ENCODE results near the gene OR1C1.
"Not testable (repeated sequence)": the region's sequence is repeated elsewhere in the genome, so short reads cannot be mapped to it uniquely, and the experiment has no call there.

The OR1C1 gene, protein sequence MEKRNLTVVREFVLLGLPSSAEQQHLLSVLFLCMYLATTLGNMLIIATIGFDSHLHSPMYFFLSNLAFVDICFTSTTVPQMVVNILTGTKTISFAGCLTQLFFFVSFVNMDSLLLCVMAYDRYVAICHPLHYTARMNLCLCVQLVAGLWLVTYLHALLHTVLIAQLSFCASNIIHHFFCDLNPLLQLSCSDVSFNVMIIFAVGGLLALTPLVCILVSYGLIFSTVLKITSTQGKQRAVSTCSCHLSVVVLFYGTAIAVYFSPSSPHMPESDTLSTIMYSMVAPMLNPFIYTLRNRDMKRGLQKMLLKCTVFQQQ

DNA sequence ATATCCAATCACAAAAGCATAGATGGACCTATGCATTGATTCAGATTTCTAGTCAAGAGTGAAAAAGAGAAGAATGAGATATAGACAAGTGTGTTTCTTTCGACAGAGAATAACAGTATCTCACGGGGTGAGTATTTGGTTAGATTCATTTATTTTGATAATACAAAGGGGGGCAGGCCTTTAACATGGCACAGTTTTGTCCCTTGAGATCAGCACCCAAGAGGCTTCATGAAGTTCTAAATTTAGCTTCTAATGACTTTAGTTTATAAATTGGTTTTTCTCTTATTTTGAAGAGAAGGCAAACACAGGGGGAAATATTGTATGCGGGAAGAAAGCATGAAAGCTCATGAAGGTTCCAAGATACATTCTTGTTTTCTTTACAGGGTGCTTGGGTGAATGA lies at the start of gene OR1C1:
Gene OR1C1, minus strand, starts transcription at position 101 of the 400 bp plus-strand sequence. CDS start 2,150 bp downstream, outside the sequence.
- Histone ChIP-seq H3F3A (ENCODE audit: control insufficient read depth, insufficient read depth) (no peaks in the 10 kb centered on the region), H3K27ac (ENCODE audit: low read depth, low read length) (no peak within 1 kb of the TSS), H3K4me3 (ENCODE audit: low read length) (no peak within 1 kb of the TSS), H3K4me1 (ENCODE audit: control insufficient read depth, low read length) (no peaks in the 10 kb centered on the region), H3K9me2 (replicated peaks; ENCODE audit: control insufficient read depth, low read length) (no peaks in the 10 kb centered on the region), H3K79me2 (ENCODE audit: control insufficient read depth, low read length) (no peaks in the 10 kb centered on the region), H3K36me3 (ENCODE audit: control insufficient read depth, low read length) (no peaks in the 10 kb centered on the region), H3K4me2 (ENCODE audit: low read length) (no peak within 1 kb of the TSS), H4K20me1 (ENCODE audit: control insufficient read depth, insufficient read depth, low read depth, low read length) (no peaks in the 10 kb centered on the region), H3K9me3 (ENCODE audit: control insufficient read depth, insufficient read depth, low read length) (no peaks in the 10 kb centered on the region), H3K27me3 (ENCODE audit: control insufficient read depth, low read length) (no peaks in the 10 kb centered on the region)
- TF ChIP-seq EZH2phosphoT487 (IDR thresholded peaks at IDR 0.05; ENCODE audit: borderline replicate concordance, low read length) = no peak

DNA sequence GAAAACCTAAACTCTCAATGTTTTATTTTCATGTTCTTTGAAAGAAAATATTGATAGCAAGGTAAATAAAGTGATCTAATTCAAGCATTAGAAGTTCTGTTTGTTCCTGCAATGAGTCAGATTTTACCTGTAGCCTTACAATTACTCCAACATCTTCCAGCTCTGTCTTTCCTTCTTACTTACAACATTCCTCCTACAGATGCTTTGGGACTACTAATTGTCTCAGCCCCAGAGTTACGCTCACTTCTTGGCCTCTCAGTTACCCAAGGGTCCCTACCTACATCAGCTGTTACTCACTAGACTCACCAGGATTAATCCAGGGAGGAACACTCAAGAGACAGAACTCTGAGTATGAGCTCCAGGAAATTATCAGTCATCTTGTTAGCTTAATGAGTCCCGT lies 37.2 kb upstream of the OR1C1 start:
- Histone ChIP-seq H3K4me2 (ENCODE audit: low read length) (no peak overlapping the region), H3K36me3 (ENCODE audit: control insufficient read depth, low read length) (no peaks in the 10 kb centered on the region), H3K9me2 (replicated peaks; ENCODE audit: control insufficient read depth, low read length) (no peaks in the 10 kb centered on the region), H3K27ac (ENCODE audit: low read depth, low read length) (no peak overlapping the region), H3K4me3 (ENCODE audit: low read length) (no peak overlapping the region), H3F3A (ENCODE audit: control insufficient read depth, insufficient read depth) (no peaks in the 10 kb centered on the region), H4K20me1 (ENCODE audit: control insufficient read depth, insufficient read depth, low read depth, low read length) (no peaks in the 10 kb centered on the region), H3K27me3 (ENCODE audit: control insufficient read depth, low read length) (no peaks in the 10 kb centered on the region), H3K9me3 (ENCODE audit: control insufficient read depth, insufficient read depth, low read length) (no peaks in the 10 kb centered on the region), H3K79me2 (ENCODE audit: control insufficient read depth, low read length) (no peaks in the 10 kb centered on the region), H3K4me1 (ENCODE audit: control insufficient read depth, low read length) (no peaks in the 10 kb centered on the region)
- TF ChIP-seq EZH2phosphoT487 (IDR thresholded peaks at IDR 0.05; ENCODE audit: borderline replicate concordance, low read length) = no peak
- TF ChIP-seq, protein P1, sequence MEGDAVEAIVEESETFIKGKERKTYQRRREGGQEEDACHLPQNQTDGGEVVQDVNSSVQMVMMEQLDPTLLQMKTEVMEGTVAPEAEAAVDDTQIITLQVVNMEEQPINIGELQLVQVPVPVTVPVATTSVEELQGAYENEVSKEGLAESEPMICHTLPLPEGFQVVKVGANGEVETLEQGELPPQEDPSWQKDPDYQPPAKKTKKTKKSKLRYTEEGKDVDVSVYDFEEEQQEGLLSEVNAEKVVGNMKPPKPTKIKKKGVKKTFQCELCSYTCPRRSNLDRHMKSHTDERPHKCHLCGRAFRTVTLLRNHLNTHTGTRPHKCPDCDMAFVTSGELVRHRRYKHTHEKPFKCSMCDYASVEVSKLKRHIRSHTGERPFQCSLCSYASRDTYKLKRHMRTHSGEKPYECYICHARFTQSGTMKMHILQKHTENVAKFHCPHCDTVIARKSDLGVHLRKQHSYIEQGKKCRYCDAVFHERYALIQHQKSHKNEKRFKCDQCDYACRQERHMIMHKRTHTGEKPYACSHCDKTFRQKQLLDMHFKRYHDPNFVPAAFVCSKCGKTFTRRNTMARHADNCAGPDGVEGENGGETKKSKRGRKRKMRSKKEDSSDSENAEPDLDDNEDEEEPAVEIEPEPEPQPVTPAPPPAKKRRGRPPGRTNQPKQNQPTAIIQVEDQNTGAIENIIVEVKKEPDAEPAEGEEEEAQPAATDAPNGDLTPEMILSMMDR (IDR thresholded peaks at IDR 0.05; ENCODE audit: low read depth, low read length, poor library complexity, severe bottlenecking) = no peak

DNA sequence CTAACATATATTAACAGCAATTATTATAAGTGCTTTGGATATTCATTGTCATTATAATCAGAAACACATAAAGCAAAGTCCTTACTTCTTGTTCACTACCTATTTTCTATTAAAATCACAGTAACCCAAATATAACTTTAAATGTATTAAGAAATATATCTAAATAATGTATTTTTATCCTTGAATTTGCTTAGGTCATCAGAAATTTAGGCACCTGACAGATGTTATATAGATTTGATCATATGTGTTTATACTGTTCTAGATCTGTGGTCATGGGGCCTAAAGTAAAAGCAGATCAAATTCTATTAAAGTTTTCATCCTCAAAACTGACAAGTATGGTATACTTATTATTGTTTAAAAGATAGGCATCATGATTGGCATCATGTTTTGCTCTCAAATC lies 9.2 kb upstream of the OR1C1 start:
- no peaks in the 10 kb centered on the region for H3K36me3 ChIP-seq (ENCODE audit: control insufficient read depth, low read length)
- no peaks in the 10 kb centered on the region for H3K4me1 ChIP-seq (ENCODE audit: control insufficient read depth, low read length)
- no peak overlapping the region for H3K4me3 ChIP-seq (ENCODE audit: low read length)
- H3K9me2 ChIP-seq (replicated peaks; ENCODE audit: control insufficient read depth, low read length) = no peaks in the 10 kb centered on the region
- H3K27ac ChIP-seq (ENCODE audit: low read depth, low read length) = no peak overlapping the region
- TF ChIP-seq, protein P1 (IDR thresholded peaks at IDR 0.05; ENCODE audit: low read depth, low read length, poor library complexity, severe bottlenecking) = no peak
- TF ChIP-seq EZH2phosphoT487 (IDR thresholded peaks at IDR 0.05; ENCODE audit: borderline replicate concordance, low read length) = no peak
- no peak overlapping the region for H3K4me2 ChIP-seq (ENCODE audit: low read length)
- no peaks in the 10 kb centered on the region for H3K79me2 ChIP-seq (ENCODE audit: control insufficient read depth, low read length)
- H3K9me3 ChIP-seq (ENCODE audit: control insufficient read depth, insufficient read depth, low read length) = no peaks in the 10 kb centered on the region
- no peaks in the 10 kb centered on the region for H4K20me1 ChIP-seq (ENCODE audit: control insufficient read depth, insufficient read depth, low read depth, low read length)
- no peaks in the 10 kb centered on the region for H3K27me3 ChIP-seq (ENCODE audit: control insufficient read depth, low read length)
- H3F3A ChIP-seq (ENCODE audit: control insufficient read depth, insufficient read depth) = no peaks in the 10 kb centered on the region

DNA sequence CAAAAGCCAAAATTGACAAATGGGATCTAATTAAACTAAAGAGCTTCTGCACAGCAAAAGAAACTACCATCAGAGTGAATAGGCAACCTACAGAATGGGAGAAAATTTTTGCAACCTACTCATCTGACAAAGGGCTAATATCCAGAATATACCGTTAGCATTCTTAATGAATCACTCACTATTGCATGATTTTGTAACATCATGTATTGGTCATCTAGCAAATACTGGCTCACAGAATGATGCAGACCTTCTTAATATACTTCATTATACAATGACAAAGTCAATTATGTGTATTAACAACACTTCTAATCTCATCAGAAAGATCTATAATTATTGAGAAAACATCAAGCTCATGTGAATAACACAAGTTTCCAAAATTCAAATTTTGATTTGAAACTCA lies 6.0 kb downstream of the OR1C1 start:
- H3K9me3 ChIP-seq (ENCODE audit: control insufficient read depth, insufficient read depth, low read length); H3K36me3 ChIP-seq (ENCODE audit: control insufficient read depth, low read length); H3K4me2 ChIP-seq (ENCODE audit: low read length); H3K27ac ChIP-seq (ENCODE audit: low read depth, low read length); H3K9me2 ChIP-seq (replicated peaks; ENCODE audit: control insufficient read depth, low read length); H3K4me3 ChIP-seq (ENCODE audit: low read length); H3F3A ChIP-seq (ENCODE audit: control insufficient read depth, insufficient read depth); H4K20me1 ChIP-seq (ENCODE audit: control insufficient read depth, insufficient read depth, low read depth, low read length); H3K27me3 ChIP-seq (ENCODE audit: control insufficient read depth, low read length); H3K4me1 ChIP-seq (ENCODE audit: control insufficient read depth, low read length); H3K79me2 ChIP-seq (ENCODE audit: control insufficient read depth, low read length): not testable (repeated sequence)

All from DOHH2 (cell line).